ENCODE results near the gene DOHH. TPM values are rescaled to one million over a fixed set of nuclear protein-coding genes. Genes with fewer than 3 reads are reported as not detected.

The DOHH gene
- total RNA-seq, 1 experiment from 2014 or later: 22.3 TPM

GRCh38 chr19:3462991-3463713 is 37.3 kb downstream of the DOHH start:
- no peak for TF ChIP-seq CTCF (conservative IDR thresholded peaks at IDR 0.05; ENCODE audit: low read depth, low read length)
- no peak for TF ChIP-seq EZH2 (IDR thresholded peaks at IDR 0.05; ENCODE audit: borderline replicate concordance, low read depth, low read length, poor library complexity, severe bottlenecking)
- Histone ChIP-seq H3K27ac (ENCODE audit: low read depth, low read length, poor library complexity, severe bottlenecking) (no peak overlapping the region), H3K9me3 (ENCODE audit: low read depth, low read length, poor library complexity, severe bottlenecking) (no peaks in the 10 kb centered on the region), H3K4me1 (ENCODE audit: insufficient read depth, low read length, poor library complexity, severe bottlenecking) (no peaks in the 10 kb centered on the region), H3K27me3 (replicated peaks; ENCODE audit: insufficient read depth, low read depth, low read length, poor library complexity) (no peaks in the 10 kb centered on the region), H3K4me3 (ENCODE audit: low read depth, low read length, poor library complexity, severe bottlenecking) (no peak overlapping the region), H3K36me3 (ENCODE audit: insufficient read depth, low read length, poor library complexity, severe bottlenecking) (peaks cover 5% of the 10 kb centered on the region)
- POLR2A ChIA-PET (ENCODE audit: low non-redundant PET): no interaction called here
- DNase-seq (ENCODE audit: low spot score): no peak
- CTCF ChIA-PET: no interaction called here
- TSS peak; percentile 64 for BruUV-seq (replicated peaks)
- intact Hi-C loops (cut with micrococcal nuclease; ENCODE audit: unreplicated experiment): no loop called here

GRCh38 chr19:3459965-3460582 is 40.4 kb downstream of the DOHH start:
- no peak overlapping the region for H3K27ac ChIP-seq (ENCODE audit: low read depth, low read length, poor library complexity, severe bottlenecking)
- intact Hi-C loops (cut with micrococcal nuclease; ENCODE audit: unreplicated experiment): no loop called here
- ChIA-PET POLR2A (ENCODE audit: low non-redundant PET) (no interaction called here), CTCF (no interaction called here)
- no peak for TF ChIP-seq CTCF (conservative IDR thresholded peaks at IDR 0.05; ENCODE audit: low read depth, low read length)
- TF ChIP-seq EZH2 (IDR thresholded peaks at IDR 0.05; ENCODE audit: borderline replicate concordance, low read depth, low read length, poor library complexity, severe bottlenecking): no peak
- no peaks in the 10 kb centered on the region for H3K27me3 ChIP-seq (replicated peaks; ENCODE audit: insufficient read depth, low read depth, low read length, poor library complexity)
- H3K9me3 ChIP-seq (ENCODE audit: low read depth, low read length, poor library complexity, severe bottlenecking): no peaks in the 10 kb centered on the region
- H3K36me3 ChIP-seq (ENCODE audit: insufficient read depth, low read length, poor library complexity, severe bottlenecking): peaks cover 23% of the 10 kb centered on the region
- DNase-seq (ENCODE audit: low spot score): no peak
- no TSS peak for BruUV-seq (replicated peaks)
- H3K4me1 ChIP-seq (ENCODE audit: insufficient read depth, low read length, poor library complexity, severe bottlenecking): no peaks in the 10 kb centered on the region
- no peak overlapping the region for H3K4me3 ChIP-seq (ENCODE audit: low read depth, low read length, poor library complexity, severe bottlenecking)

GRCh38 chr19:3459089-3459881 is 41.2 kb downstream of the DOHH start:
- no peaks in the 10 kb centered on the region for H3K27me3 ChIP-seq (replicated peaks; ENCODE audit: insufficient read depth, low read depth, low read length, poor library complexity)
- no TSS peak for BruUV-seq (replicated peaks)

More at GRCh38 chr19:3459089-3459881, 41.2 kb downstream of the DOHH start:
- no peak for TF ChIP-seq CTCF (conservative IDR thresholded peaks at IDR 0.05; ENCODE audit: low read depth, low read length)
- TF ChIP-seq EZH2 (IDR thresholded peaks at IDR 0.05; ENCODE audit: borderline replicate concordance, low read depth, low read length, poor library complexity, severe bottlenecking): no peak
- intact Hi-C loops (cut with micrococcal nuclease; ENCODE audit: unreplicated experiment): no loop called here
- no peak overlapping the region for H3K27ac ChIP-seq (ENCODE audit: low read depth, low read length, poor library complexity, severe bottlenecking)
- peaks cover 30% of the 10 kb centered on the region for H3K36me3 ChIP-seq (ENCODE audit: insufficient read depth, low read length, poor library complexity, severe bottlenecking)
- ChIA-PET POLR2A (ENCODE audit: low non-redundant PET) (no interaction called here), CTCF (no interaction called here)
- no peak overlapping the region for H3K4me3 ChIP-seq (ENCODE audit: low read depth, low read length, poor library complexity, severe bottlenecking)
- H3K9me3 ChIP-seq (ENCODE audit: low read depth, low read length, poor library complexity, severe bottlenecking): no peaks in the 10 kb centered on the region
- H3K4me1 ChIP-seq (ENCODE audit: insufficient read depth, low read length, poor library complexity, severe bottlenecking): no peaks in the 10 kb centered on the region
- no peak for DNase-seq (ENCODE audit: low spot score)

Measured in A673 (cell line).